GM23338 (cell line): ENCODE results near the gene FAM25G. TPM values are rescaled to one million over a fixed set of nuclear protein-coding genes. Genes with fewer than 3 reads are reported as not detected.
A peak's percentile ranks its signal among the peaks of the same experiment; 100 is the strongest.

Experiments
- ATAC-seq: fragments of 200-7000 bp; cut with Tn5 transposase; 3 replicates; pipeline ENCODE4 v1.9.1; 2020
- DNase-seq: peaks from one replicate; pipeline ENCODE4 v3.0.0-alpha.2; 2015; ENCODE audit warnings: low spot score
- H2AFZ ChIP-seq: fragments of 200-600 bp; sonication (generic); 2 replicates; pipeline ENCODE4 v1.8.0; 2016; ENCODE audit warnings: antibody characterized with exemption, mild to moderate bottlenecking, moderate library complexity
- H3F3A ChIP-seq: fragments of 200-600 bp; sonication (generic); replicated peaks from 2 replicates; pipeline ENCODE4 v1.8.0; 2017; ENCODE audit warnings: antibody characterized with exemption, mixed run types, low read depth
- H3K27ac ChIP-seq: fragments of 200-600 bp; sonication (generic); 2 replicates; pipeline ENCODE4 v1.6.1; 2016; ENCODE audit warnings: low read depth
- H3K27me3 ChIP-seq: fragments of 200-600 bp; sonication (generic); 2 replicates; pipeline ENCODE4 v1.8.0; 2016; ENCODE audit warnings: mild to moderate bottlenecking, mixed run types, moderate library complexity; ENCODE audit not compliant: insufficient read depth
- H3K36me3 ChIP-seq: fragments of 200-600 bp; sonication (generic); 2 replicates; pipeline ENCODE4 v1.8.0; 2016; ENCODE audit warnings: mild to moderate bottlenecking; ENCODE audit not compliant: insufficient read depth
- H3K4me1 ChIP-seq: fragments of 200-600 bp; sonication (generic); 2 replicates; pipeline ENCODE4 v1.8.0; 2016; ENCODE audit warnings: mild to moderate bottlenecking, moderate library complexity; ENCODE audit not compliant: insufficient read depth
- H3K4me2 ChIP-seq: fragments of 200-600 bp; sonication (generic); 2 replicates; pipeline ENCODE4 v1.7.1; 2017; ENCODE audit warnings: mixed run types
- H3K4me3 ChIP-seq: fragments of 200-600 bp; sonication (generic); 2 replicates; pipeline ENCODE4 v1.6.1; 2016; ENCODE audit warnings: mixed run types
- H3K79me2 ChIP-seq: fragments of 200-600 bp; sonication (generic); replicated peaks from 2 replicates; pipeline ENCODE4 v1.8.0; 2017; ENCODE audit warnings: mild to moderate bottlenecking; ENCODE audit not compliant: insufficient read depth
- H3K9me2 ChIP-seq: fragments of 200-600 bp; sonication (generic); 2 replicates; pipeline ENCODE4 v1.8.0; 2017; ENCODE audit not compliant: insufficient read depth
- H4K20me1 ChIP-seq: fragments of 200-600 bp; sonication (generic); replicated peaks from 2 replicates; pipeline ENCODE4 v1.8.0; 2017; ENCODE audit warnings: mild to moderate bottlenecking; ENCODE audit not compliant: insufficient read depth
- H3K27ac Mint-ChIP-seq: 2 replicates; pipeline ENCODE4 v1.8.0; 2020; ENCODE audit warnings: inconsistent platforms, mild to moderate bottlenecking, moderate library complexity, mixed read lengths
- H3K27me3 Mint-ChIP-seq: 3 replicates; pipeline ENCODE4 v1.8.0; 2022; ENCODE audit warnings: low read depth, mild to moderate bottlenecking, moderate library complexity, mixed read lengths, inconsistent platforms; ENCODE audit not compliant: insufficient read depth, poor library complexity
- H3K36me3 Mint-ChIP-seq: 3 replicates; pipeline ENCODE4 v1.8.0; 2021; ENCODE audit warnings: low read depth, mild to moderate bottlenecking, inconsistent platforms, moderate library complexity, mixed read lengths
- H3K4me1 Mint-ChIP-seq: 3 replicates; pipeline ENCODE4 v1.8.0; 2020; ENCODE audit warnings: mild to moderate bottlenecking, inconsistent platforms, mixed read lengths
- H3K4me3 Mint-ChIP-seq: 3 replicates; pipeline ENCODE4 v1.8.0; 2021; ENCODE audit warnings: moderate library complexity, mild to moderate bottlenecking, inconsistent platforms, mixed read lengths
- H3K9me3 Mint-ChIP-seq: 3 replicates; pipeline ENCODE4 v1.8.0; 2020; ENCODE audit warnings: moderate library complexity, mild to moderate bottlenecking, inconsistent platforms, mixed read lengths
- EZH2phosphoT487 ChIP-seq: fragments of 200-600 bp; sonication (generic); IDR thresholded peaks from one replicate; pipeline ENCODE4 v1.8.1; 2018; ENCODE audit warnings: antibody characterized with exemption; ENCODE audit not compliant: unreplicated experiment
- polyA plus RNA-seq: library from polyadenylated mRNA; unstranded; fragments of >200 nt; fragmentation: Nextera tagmentation; extraction: Ambion mirVana; gene quantifications from 2 replicates; pipeline ENCODE4 v1.2.1, GENCODE V29; 2016
- small RNA-seq: library from RNA; depleted of rRNA; stranded (forward); fragments of <200 nt; gene quantifications from one replicate; pipeline ENCODE3, GENCODE V24; 2014; ENCODE audit warnings: low replicate concordance
- total RNA-seq: library from RNA; depleted of rRNA; stranded (reverse); fragments of >200 nt; shearing (Covaris generic); gene quantifications from 2 replicates; pipeline ENCODE4 v1.2.3, GENCODE V29; 2014; rRNA removed
- TF ChIP-seq, protein P1 (sequence below), 2 experiments: fragments of 200-600 bp in 1 of 2; sonication (generic) in 1 of 2; conservative IDR thresholded peaks; 2 replicates each; pipeline versions ENCODE4 v1.5.1 to v1.6.1; 2016 to 2017; ENCODE audit warnings: antibody characterized with exemption in 2 of 2, low read depth in 2 of 2, mild to moderate bottlenecking in 2 of 2, moderate library complexity in 1 of 2
- TF ChIP-seq, protein P2 (sequence below): IDR thresholded peaks from one replicate; pipeline ENCODE4 v1.6.1; 2018; ENCODE audit warnings: antibody characterized with exemption; ENCODE audit not compliant: unreplicated experiment

FAM25G gene
- total and polyA plus RNA-seq, 2 experiments from 2014 or later = not detected

DNA sequence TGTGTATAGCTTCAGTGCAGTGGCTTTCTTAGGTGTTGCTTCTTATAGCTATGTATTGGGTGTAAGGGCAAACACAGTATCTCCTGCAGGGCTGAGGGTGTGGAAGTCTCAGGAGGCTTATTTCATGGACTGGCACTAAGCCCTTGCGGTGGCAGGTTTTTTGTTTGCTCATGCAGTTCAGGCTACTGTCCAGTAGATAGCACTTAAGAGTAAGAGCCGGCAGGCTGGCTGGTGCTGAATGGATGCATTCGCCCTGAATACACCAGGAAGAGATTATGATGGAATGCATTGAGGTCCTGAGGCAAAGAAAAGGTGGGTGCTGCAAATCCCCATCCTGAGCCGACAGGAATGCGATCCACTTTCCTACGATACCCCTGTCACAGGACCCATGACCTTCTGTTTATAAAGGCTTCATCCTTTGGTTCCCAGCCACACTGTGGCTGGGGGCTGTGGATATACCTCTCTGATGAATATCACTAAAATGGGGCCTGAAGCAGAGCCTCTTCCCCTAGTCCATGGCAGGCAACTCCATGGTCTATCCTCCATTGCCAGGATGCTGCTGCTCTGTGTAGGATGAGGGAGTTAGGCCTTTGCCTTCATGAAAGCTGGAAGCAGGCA, 52.5 kb downstream of the FAM25G start:
- peak overlapping the region; percentile 44; the same call in 1 of the 2 replicates for H2AFZ ChIP-seq
- Mint-ChIP-seq H3K4me3 (no peak overlapping the region), H3K4me1 (no peaks in the 10 kb centered on the region), H3K27ac (no peak overlapping the region), H3K36me3 (no peaks in the 10 kb centered on the region; the same call in 2 of the 3 replicates), H3K9me3 (no peaks in the 10 kb centered on the region), H3K27me3 (peaks cover 9% of the 10 kb centered on the region)
- no peaks in the 10 kb centered on the region for H3K27me3 ChIP-seq
- no peaks in the 10 kb centered on the region for H3K36me3 ChIP-seq
- no peak overlapping the region for H3K27ac ChIP-seq
- no peaks in the 10 kb centered on the region for H3F3A ChIP-seq
- DNase-seq = peak; percentile 80
- no peaks in the 10 kb centered on the region for H3K79me2 ChIP-seq
- no peaks in the 10 kb centered on the region for H4K20me1 ChIP-seq
- no peak overlapping the region for H3K4me3 ChIP-seq
- no peak for TF ChIP-seq EZH2phosphoT487
- TF ChIP-seq, protein P1, sequence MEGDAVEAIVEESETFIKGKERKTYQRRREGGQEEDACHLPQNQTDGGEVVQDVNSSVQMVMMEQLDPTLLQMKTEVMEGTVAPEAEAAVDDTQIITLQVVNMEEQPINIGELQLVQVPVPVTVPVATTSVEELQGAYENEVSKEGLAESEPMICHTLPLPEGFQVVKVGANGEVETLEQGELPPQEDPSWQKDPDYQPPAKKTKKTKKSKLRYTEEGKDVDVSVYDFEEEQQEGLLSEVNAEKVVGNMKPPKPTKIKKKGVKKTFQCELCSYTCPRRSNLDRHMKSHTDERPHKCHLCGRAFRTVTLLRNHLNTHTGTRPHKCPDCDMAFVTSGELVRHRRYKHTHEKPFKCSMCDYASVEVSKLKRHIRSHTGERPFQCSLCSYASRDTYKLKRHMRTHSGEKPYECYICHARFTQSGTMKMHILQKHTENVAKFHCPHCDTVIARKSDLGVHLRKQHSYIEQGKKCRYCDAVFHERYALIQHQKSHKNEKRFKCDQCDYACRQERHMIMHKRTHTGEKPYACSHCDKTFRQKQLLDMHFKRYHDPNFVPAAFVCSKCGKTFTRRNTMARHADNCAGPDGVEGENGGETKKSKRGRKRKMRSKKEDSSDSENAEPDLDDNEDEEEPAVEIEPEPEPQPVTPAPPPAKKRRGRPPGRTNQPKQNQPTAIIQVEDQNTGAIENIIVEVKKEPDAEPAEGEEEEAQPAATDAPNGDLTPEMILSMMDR (conservative IDR thresholded peaks at IDR 0.05; ENCODE audit: low read depth in 2 of 2) = peak; percentile 50 to 53
- TF ChIP-seq, protein P2, sequence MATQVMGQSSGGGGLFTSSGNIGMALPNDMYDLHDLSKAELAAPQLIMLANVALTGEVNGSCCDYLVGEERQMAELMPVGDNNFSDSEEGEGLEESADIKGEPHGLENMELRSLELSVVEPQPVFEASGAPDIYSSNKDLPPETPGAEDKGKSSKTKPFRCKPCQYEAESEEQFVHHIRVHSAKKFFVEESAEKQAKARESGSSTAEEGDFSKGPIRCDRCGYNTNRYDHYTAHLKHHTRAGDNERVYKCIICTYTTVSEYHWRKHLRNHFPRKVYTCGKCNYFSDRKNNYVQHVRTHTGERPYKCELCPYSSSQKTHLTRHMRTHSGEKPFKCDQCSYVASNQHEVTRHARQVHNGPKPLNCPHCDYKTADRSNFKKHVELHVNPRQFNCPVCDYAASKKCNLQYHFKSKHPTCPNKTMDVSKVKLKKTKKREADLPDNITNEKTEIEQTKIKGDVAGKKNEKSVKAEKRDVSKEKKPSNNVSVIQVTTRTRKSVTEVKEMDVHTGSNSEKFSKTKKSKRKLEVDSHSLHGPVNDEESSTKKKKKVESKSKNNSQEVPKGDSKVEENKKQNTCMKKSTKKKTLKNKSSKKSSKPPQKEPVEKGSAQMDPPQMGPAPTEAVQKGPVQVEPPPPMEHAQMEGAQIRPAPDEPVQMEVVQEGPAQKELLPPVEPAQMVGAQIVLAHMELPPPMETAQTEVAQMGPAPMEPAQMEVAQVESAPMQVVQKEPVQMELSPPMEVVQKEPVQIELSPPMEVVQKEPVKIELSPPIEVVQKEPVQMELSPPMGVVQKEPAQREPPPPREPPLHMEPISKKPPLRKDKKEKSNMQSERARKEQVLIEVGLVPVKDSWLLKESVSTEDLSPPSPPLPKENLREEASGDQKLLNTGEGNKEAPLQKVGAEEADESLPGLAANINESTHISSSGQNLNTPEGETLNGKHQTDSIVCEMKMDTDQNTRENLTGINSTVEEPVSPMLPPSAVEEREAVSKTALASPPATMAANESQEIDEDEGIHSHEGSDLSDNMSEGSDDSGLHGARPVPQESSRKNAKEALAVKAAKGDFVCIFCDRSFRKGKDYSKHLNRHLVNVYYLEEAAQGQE = no peak
- peaks cover 9% of the 10 kb centered on the region for H3K9me2 ChIP-seq
- ATAC-seq = peak; percentile 99
- no peak overlapping the region for H3K4me2 ChIP-seq
- H3K4me1 ChIP-seq = no peaks in the 10 kb centered on the region

Small RNA genes lying within 50 kb of the gene (small RNA-seq; reads per million reads assigned to genes)
- gene AL591684.3 = not detected
- not detected for gene RNA5SP312

Other genes with a start within 250 kb of the FAM25G start
- gene GDF10, start 191.5 kb downstream of the FAM25G start, total RNA-seq = 0.21 and 0.43 TPM in 2 replicates
- gene GDF10, start 191.5 kb downstream of the FAM25G start, polyA plus RNA-seq = not detected in 2 replicates
- not detected in 2 replicates for gene GDF2, start 169.2 kb downstream of the FAM25G start, total RNA-seq
- gene GDF2, start 169.2 kb downstream of the FAM25G start, polyA plus RNA-seq = not detected in 2 replicates
- gene RBP3, start 143.3 kb downstream of the FAM25G start, total RNA-seq = not detected in 2 replicates
- not detected in 2 replicates for gene RBP3, start 143.3 kb downstream of the FAM25G start, polyA plus RNA-seq
- gene ZNF488, start 107.4 kb downstream of the FAM25G start, total RNA-seq = 5.2 and 7.8 TPM in 2 replicates
- 1.7 and 2.5 TPM in 2 replicates for gene ZNF488, start 107.4 kb downstream of the FAM25G start, polyA plus RNA-seq
- gene ANXA8, start 7.6 kb downstream of the FAM25G start, total RNA-seq = not detected in 2 replicates
- gene ANXA8, start 7.6 kb downstream of the FAM25G start, polyA plus RNA-seq = 0.19 TPM in 1 of 2 replicates, not detected in the other
- 6.9 and 7.6 TPM in 2 replicates for gene AGAP9, start 31.9 kb upstream of the FAM25G start, total RNA-seq
- 5.8 and 7.2 TPM in 2 replicates for gene AGAP9, start 31.9 kb upstream of the FAM25G start, polyA plus RNA-seq